Astrocyte of the hippocampus (primary cell): ENCODE measurements around the gene AGPAT3.
A peak's percentile ranks its signal among the peaks of the same experiment; 100 is the strongest.

ENCODE experiments used
- DNase-seq: peaks from one replicate; pipeline ENCODE4 v3.0.0; 2011; ENCODE audit warnings: low read depth, low spot score

The AGPAT3 gene

DNA sequence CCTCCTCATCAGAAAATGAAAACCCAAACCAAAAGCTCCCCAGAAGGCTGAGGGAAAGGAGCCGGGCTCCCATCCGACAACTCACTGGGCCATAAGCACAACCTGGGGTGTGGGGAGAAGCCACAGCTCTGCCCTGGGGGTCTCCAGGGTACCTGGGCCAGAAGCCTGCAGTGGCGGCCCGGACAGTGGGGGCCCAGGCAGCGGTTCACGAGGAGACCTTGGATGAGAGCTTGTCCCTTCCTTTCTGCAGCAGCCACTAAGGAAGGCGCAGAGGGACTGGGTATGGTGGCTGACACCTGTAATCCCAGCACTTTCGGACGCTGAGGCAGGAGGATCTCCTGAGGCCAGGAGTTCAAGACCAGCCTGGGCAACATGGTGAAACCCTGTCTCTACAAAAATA is 129.6 kb downstream of the AGPAT3 start:
- DNase-seq: no peak

- no peak for DNase-seq
Measured at GRCh38 chr21:43995521-43996105, 130.6 kb downstream of the AGPAT3 start.

GRCh38 chr21:43997766-43998742 is 133.0 kb downstream of the AGPAT3 start:
- no peak for DNase-seq

- DNase-seq: no peak
Measured at GRCh38 chr21:44000360-44000759, 135.3 kb downstream of the AGPAT3 start.

- DNase-seq: no peak
Measured at GRCh38 chr21:44002511-44002910, 137.5 kb downstream of the AGPAT3 start.

GRCh38 chr21:44003307-44003966 is 138.4 kb downstream of the AGPAT3 start:
- no peak for DNase-seq

GRCh38 chr21:44005071-44005470 is 140.0 kb downstream of the AGPAT3 start:
- DNase-seq: no peak

DNA sequence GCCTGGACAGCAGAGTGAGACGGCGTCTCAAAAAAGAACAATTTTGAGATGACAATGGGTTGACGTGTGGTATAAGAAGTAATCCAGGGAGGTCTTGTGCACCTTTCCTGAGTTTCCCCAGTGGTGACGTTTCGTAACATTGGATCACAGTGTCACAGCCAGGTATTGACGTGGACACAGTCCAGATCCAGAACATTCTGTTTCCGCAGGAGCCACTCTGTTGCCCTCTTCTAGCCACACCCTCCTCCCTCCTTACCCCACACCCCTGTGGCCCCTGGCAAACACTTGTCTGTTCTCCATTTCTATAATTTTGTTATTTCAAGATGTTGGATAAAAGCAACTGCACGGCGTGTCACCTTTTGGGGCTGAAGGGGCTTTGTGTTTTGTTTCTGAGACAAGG is 140.6 kb downstream of the AGPAT3 start:
- no peak for DNase-seq

- peak; percentile 93 for DNase-seq
Measured at GRCh38 chr21:44006017-44006619, 141.1 kb downstream of the AGPAT3 start.

DNA sequence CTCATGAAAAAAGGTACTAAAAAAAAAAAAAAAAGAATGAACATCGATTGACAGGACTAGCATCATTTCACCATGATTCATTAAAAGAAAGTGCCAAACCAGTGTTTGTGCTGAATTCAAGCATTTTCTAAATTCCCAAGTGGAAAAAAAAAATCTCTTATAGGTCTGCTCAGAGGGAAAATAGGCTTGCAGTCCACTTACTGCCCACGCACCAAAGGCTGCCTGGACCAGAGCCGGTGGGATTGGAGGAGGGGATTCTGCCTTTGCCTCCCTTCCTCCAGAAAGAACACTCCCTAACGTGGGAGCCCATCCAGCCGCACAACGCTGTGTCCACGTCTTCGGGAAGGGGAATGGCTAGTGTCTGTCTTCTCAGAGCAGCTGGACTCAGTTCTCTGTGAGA is 141.6 kb downstream of the AGPAT3 start:
- DNase-seq: peak; percentile 79

GRCh38 chr21:44010429-44010828 is 145.4 kb downstream of the AGPAT3 start:
- DNase-seq: no peak

GRCh38 chr21:44011123-44011522 is 146.1 kb downstream of the AGPAT3 start:
- no peak for DNase-seq

DNA sequence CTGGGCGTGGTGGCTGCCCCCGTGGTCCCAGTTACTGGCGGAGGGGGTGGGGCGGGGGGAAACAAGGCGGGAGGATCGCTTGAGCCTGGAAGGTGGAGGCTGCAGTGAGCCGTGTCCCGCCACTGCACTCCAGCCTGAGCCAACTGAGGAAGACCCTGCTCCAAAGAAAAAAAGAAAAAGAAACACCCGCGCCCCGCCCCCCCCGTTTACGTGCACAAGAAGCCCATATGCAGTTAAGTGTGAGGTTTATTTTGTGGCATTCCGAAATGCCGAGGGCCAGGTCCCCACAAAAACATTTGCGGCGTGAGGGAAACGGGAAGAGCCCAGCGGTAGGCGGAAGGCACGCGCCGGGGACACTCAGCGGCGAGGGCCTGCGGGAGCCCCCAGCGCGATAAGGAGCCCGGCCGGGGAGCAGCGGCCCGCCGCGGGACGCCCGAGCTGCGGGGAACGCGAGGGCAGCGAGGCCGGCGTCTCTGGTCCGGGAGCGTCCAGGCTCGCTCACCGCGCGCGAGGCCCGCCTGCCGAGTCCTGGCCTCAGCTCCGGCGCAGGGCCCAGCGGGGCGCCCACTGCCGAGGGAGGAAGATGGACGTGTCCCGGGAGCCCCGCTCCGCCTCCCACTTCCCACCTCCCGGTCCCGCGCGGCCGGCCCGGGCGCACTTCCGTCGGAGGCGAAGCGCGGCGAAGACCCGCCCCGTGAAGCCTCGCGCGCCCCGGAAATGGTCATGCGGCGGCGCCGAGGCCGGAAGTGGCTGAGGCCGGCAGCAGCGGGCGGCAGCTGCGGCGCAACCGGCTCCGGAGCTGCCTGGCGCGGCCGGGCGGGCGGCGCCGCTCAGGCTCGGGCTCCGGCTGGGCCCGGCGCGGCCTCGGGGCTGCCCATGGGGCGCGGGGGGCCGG is 146.8 kb downstream of the AGPAT3 start, which contains the start of gene TRAPPC10:
Gene TRAPPC10, plus strand, starts transcription at position 731 of the 895 bp plus-strand sequence. CDS start 185 bp downstream, outside the sequence.
- peak; percentile 97 for DNase-seq

GRCh38 chr21:44012474-44013379 is 147.7 kb downstream of the AGPAT3 start:
- DNase-seq: peak; percentile 41

DNA sequence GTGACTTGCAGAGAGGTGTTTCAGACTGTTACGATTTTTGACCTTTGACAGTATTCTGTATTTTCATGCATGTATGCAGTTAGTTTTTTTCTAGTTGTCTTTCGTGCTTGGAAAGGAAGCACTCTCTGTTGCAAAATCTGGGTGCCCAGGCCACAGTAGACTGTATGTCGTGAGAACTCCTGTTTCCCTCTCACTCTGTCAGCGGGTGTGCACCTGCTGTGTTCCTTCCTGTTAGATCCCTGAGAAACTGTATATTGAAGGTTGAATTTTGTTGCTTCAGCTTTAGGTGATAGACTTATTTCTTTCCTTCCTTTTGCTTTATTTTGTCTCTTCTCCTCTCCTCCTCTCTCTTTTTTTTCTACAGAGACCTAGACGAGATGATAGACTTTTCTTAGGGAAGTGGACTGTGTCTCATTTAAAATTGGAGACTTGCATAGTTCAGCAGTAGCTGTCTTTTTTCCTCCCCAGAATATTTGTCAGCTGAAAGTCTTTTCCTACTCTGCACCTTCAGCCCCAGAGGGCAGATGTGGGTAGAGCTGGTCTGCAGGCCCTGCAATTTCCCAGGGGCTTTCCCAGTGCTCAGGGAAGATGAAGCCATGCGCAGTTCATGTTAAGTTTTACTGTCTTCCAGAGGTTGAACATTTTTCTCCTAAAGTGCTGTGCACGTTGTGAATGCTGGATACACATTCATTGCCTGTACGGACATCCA is 148.5 kb downstream of the AGPAT3 start:
- DNase-seq: no peak

GRCh38 chr21:44017601-44018000 is 152.6 kb downstream of the AGPAT3 start:
- DNase-seq: no peak

- no peak for DNase-seq
Measured at GRCh38 chr21:44018127-44018526, 153.1 kb downstream of the AGPAT3 start.

- DNase-seq: no peak
Measured at GRCh38 chr21:44018813-44019567, 154.0 kb downstream of the AGPAT3 start.
